H1 (cell line): ENCODE results near the gene LIG4. TPM values are rescaled to one million over a fixed set of nuclear protein-coding genes. Genes with fewer than 3 reads are reported as not detected.

Experiments
- CTCF ChIA-PET: fragments of 300-600 bp; sonication (Branson Sonifier 250); formaldehyde crosslinking; loops from one replicate; lab custom pipeline; 2021; ENCODE audit not compliant: partially characterized antibody; lab: Charles Lee
- POLR2A ChIA-PET: fragments of 300-600 bp; sonication (Branson Sonifier 250); formaldehyde crosslinking; loops from one replicate; lab custom pipeline; 2021; ENCODE audit warnings: inconsistent platforms; ENCODE audit not compliant: partially characterized antibody; lab: Charles Lee
- DNase-seq, 2 experiments: peaks; one replicate each; pipeline versions ENCODE4 v3.0.0 to v3.0.0-alpha.2; 2010 to 2022; ENCODE audit warnings: low spot score in 2 of 2, low read depth in 1 of 2, mixed read lengths in 1 of 2
- FAIRE-seq: peaks from 2 replicates; lab custom pipeline; 2011; peaks lifted over from hg19 to GRCh38; lab: Jason Lieb, UNC
- H2AFZ ChIP-seq: 2 replicates; pipeline ENCODE4 v1.8.1; 2012; ENCODE audit warnings: low read length, inconsistent platforms
- H2AK5ac ChIP-seq: 2 replicates; pipeline ENCODE4 v1.6.1; 2013; ENCODE audit warnings: low read depth, low read length
- H2BK120ac ChIP-seq: replicated peaks from 2 replicates; pipeline ENCODE3; 2013; ENCODE audit warnings: low read depth, low read length, inconsistent platforms
- H2BK12ac ChIP-seq: 2 replicates; pipeline ENCODE4 v1.6.1; 2013; ENCODE audit warnings: low read depth, low read length
- H2BK15ac ChIP-seq: 2 replicates; pipeline ENCODE4 v1.6.1; 2013; ENCODE audit warnings: low read length
- H2BK20ac ChIP-seq: 2 replicates; pipeline ENCODE4 v1.6.1; 2013; ENCODE audit warnings: low read length
- H2BK5ac ChIP-seq: 2 replicates; pipeline ENCODE4 v1.6.1; 2013; ENCODE audit warnings: low read depth, low read length
- H3K14ac ChIP-seq: 2 replicates; pipeline ENCODE4 v1.6.1; 2013; ENCODE audit warnings: inconsistent platforms; ENCODE audit not compliant: insufficient read length
- H3K18ac ChIP-seq: 2 replicates; pipeline ENCODE4 v1.6.1; 2013; ENCODE audit warnings: low read length; ENCODE audit errors: extremely low read depth
- H3K23ac ChIP-seq: 2 replicates; pipeline ENCODE4 v1.6.1; 2013; ENCODE audit warnings: inconsistent platforms; ENCODE audit not compliant: insufficient read length
- H3K23me2 ChIP-seq: 2 replicates; pipeline ENCODE4 v1.6.1; 2013; ENCODE audit warnings: low read depth, low read length
- H3K27ac ChIP-seq: 2 replicates; pipeline ENCODE4 v1.6.1; 2011; ENCODE audit warnings: low read depth, low read length, inconsistent platforms
- H3K27me3 ChIP-seq, 4 experiments: replicated peaks in 1 of 4; 1 replicate in 1 of 4; 2 replicates in 3 of 4; pipeline versions ENCODE4 v1.6.1 to v1.8.1; 2011 to 2013; ENCODE audit warnings: low read length in 3 of 4, mild to moderate bottlenecking in 3 of 4, inconsistent platforms in 2 of 4, mixed read lengths in 2 of 4, moderate library complexity in 1 of 4; ENCODE audit not compliant: control insufficient read depth in 3 of 4, insufficient read depth in 3 of 4; ENCODE audit errors: extremely low read depth in 1 of 4
- H3K36me3 ChIP-seq, 4 experiments: 2 replicates each; pipeline versions ENCODE4 v1.6.1 to v1.8.1; 2011 to 2013; ENCODE audit warnings: mild to moderate bottlenecking in 4 of 4, low read length in 3 of 4, moderate library complexity in 2 of 4, control low read depth in 1 of 4, inconsistent platforms in 1 of 4; ENCODE audit not compliant: insufficient read depth in 4 of 4, control insufficient read depth in 2 of 4
- H3K4ac ChIP-seq: replicated peaks from 2 replicates; pipeline ENCODE3; 2013; ENCODE audit warnings: low read length, low read depth, mixed read lengths, inconsistent platforms; ENCODE audit not compliant: insufficient read length
- H3K4me1 ChIP-seq, 4 experiments: replicated peaks in 1 of 4; 1 replicate in 1 of 4; 2 replicates in 3 of 4; pipeline versions ENCODE4 v1.6.1 to v1.8.1; 2011 to 2013; ENCODE audit warnings: low read length in 3 of 4, inconsistent platforms in 2 of 4, mixed read lengths in 1 of 4; ENCODE audit not compliant: insufficient read depth in 4 of 4, control insufficient read depth in 3 of 4
- H3K4me2 ChIP-seq, 2 experiments: 2 replicates each; pipeline versions ENCODE4 v1.6.1 to v1.8.1; 2011 to 2013; ENCODE audit warnings: low read depth in 2 of 2, low read length in 2 of 2, control low read depth in 1 of 2, inconsistent platforms in 1 of 2, mild to moderate bottlenecking in 1 of 2; ENCODE audit not compliant: insufficient read depth in 1 of 2
- H3K4me3 ChIP-seq, 4 experiments: fragments of 200-600, 300-600 bp in 1 of 4; sonication (generic), shearing (Covaris generic), sonication (Bioruptor Twin) in 1 of 4; 2 replicates each; pipeline versions ENCODE4 v1.5.1 to v1.8.1; 2011 to 2016; ENCODE audit warnings: low read length in 4 of 4, low read depth in 3 of 4, control low read depth in 2 of 4, inconsistent platforms in 2 of 4, mild to moderate bottlenecking in 2 of 4, mixed read lengths in 1 of 4, moderate library complexity in 1 of 4; ENCODE audit not compliant: insufficient read depth in 2 of 4; ENCODE audit errors: extremely low read depth in 1 of 4
- H3K56ac ChIP-seq: replicated peaks from 2 replicates; pipeline ENCODE3; 2013; ENCODE audit warnings: low read depth, mild to moderate bottlenecking, mixed read lengths, low read length, inconsistent platforms; ENCODE audit not compliant: insufficient read length
- H3K79me1 ChIP-seq: 2 replicates; pipeline ENCODE4 v1.6.1; 2013; ENCODE audit warnings: low read depth, low read length, control low read depth
- H3K79me2 ChIP-seq, 2 experiments: 2 replicates each; pipeline versions ENCODE4 v1.6.1 to v1.8.1; 2012 to 2013; ENCODE audit warnings: low read length in 2 of 2, mild to moderate bottlenecking in 2 of 2, inconsistent platforms in 1 of 2; ENCODE audit not compliant: insufficient read depth in 2 of 2, control insufficient read depth in 1 of 2
- H3K9ac ChIP-seq, 4 experiments: replicated peaks in 1 of 4; 1 replicate in 1 of 4; 2 replicates in 3 of 4; pipeline versions ENCODE4 v1.6.1 to v1.8.1; 2011 to 2013; ENCODE audit warnings: low read depth in 3 of 4, low read length in 3 of 4, control low read depth in 2 of 4, mild to moderate bottlenecking in 2 of 4, moderate library complexity in 2 of 4, inconsistent platforms in 1 of 4; ENCODE audit errors: extremely low read depth in 1 of 4
- H3K9me3 ChIP-seq, 2 experiments: 2 replicates each; pipeline versions ENCODE4 v1.6.1 to v1.8.1; 2012 to 2013; ENCODE audit warnings: mild to moderate bottlenecking in 2 of 2, moderate library complexity in 2 of 2, control low read depth in 1 of 2, inconsistent platforms in 1 of 2, low read depth in 1 of 2, low read length in 1 of 2, mixed read lengths in 1 of 2; ENCODE audit not compliant: insufficient read depth in 2 of 2
- H4K20me1 ChIP-seq, 2 experiments: replicated peaks in 1 of 2; 2 replicates each; pipeline versions ENCODE3 to v1.8.1; 2011 to 2013; ENCODE audit warnings: inconsistent platforms in 2 of 2, low read length in 2 of 2, mild to moderate bottlenecking in 1 of 2; ENCODE audit not compliant: insufficient read depth in 2 of 2, control insufficient read depth in 1 of 2
- H4K5ac ChIP-seq: 2 replicates; pipeline ENCODE4 v1.6.1; 2013; ENCODE audit warnings: low read length, low read depth, mixed read lengths, inconsistent platforms; ENCODE audit not compliant: insufficient read length
- H4K8ac ChIP-seq: 2 replicates; pipeline ENCODE4 v1.8.0; 2013; ENCODE audit warnings: mild to moderate bottlenecking, moderate library complexity, low read length, inconsistent platforms; ENCODE audit not compliant: insufficient read depth; ENCODE audit errors: extremely low read depth
- H4K91ac ChIP-seq: replicated peaks from 2 replicates; pipeline ENCODE3; 2013; ENCODE audit warnings: low read length, mixed read lengths, inconsistent platforms; ENCODE audit not compliant: insufficient read length
- BRCA1 ChIP-seq: IDR thresholded peaks from 2 replicates; pipeline ENCODE4 v1.6.1; 2012; ENCODE audit warnings: low read depth, low read length, improper control_type of control experiment
- CBX8 ChIP-seq: fragments of 300-800, 300-1000 bp; sonication (generic); IDR thresholded peaks from 2 replicates; pipeline ENCODE4 v1.7.1; 2016; ENCODE audit warnings: low read depth, low read length, borderline replicate concordance
- CTCF ChIP-seq, 3 experiments: IDR thresholded peaks; 1 replicate in 2 of 3; 2 replicates in 1 of 3; pipeline versions ENCODE4 v1.5.1 to v1.6.1; 2011; ENCODE audit warnings: low read length in 3 of 3, mild to moderate bottlenecking in 3 of 3, inconsistent platforms in 2 of 3, low read depth in 1 of 3, moderate library complexity in 1 of 3; ENCODE audit not compliant: insufficient read depth in 1 of 3; ENCODE audit errors: control extremely low read depth in 1 of 3
- FOSL1 ChIP-seq: IDR thresholded peaks from 2 replicates; pipeline ENCODE4 v1.6.1; 2011; ENCODE audit warnings: mild to moderate bottlenecking, low read depth, low read length, moderate library complexity; ENCODE audit not compliant: insufficient read depth
- KDM1A ChIP-seq: fragments of 200-600, 300-600 bp; sonication (generic); IDR thresholded peaks from 2 replicates; pipeline ENCODE4 v1.7.1; 2016; ENCODE audit warnings: mild to moderate bottlenecking, low read length, borderline replicate concordance
- SAP30 ChIP-seq: fragments of 300-600 bp; sonication (generic); IDR thresholded peaks from 2 replicates; pipeline ENCODE4 v1.7.1; 2012; ENCODE audit warnings: low read length, moderate library complexity, mild to moderate bottlenecking, inconsistent platforms; ENCODE audit not compliant: insufficient read depth, insufficient replicate concordance
- TEAD4 ChIP-seq: IDR thresholded peaks from 2 replicates; pipeline ENCODE4 v1.6.1; 2012; ENCODE audit warnings: low read depth, low read length, inconsistent platforms, mixed read lengths
- WGBS, 2 experiments: shearing (Covaris generic) in 1 of 2; methylation state at CpG; one replicate each; pipeline versions ENCODE4 v1.1.6 to v1.1.7; 2013 to 2015; ENCODE audit warnings: low lambda C conversion rate in 2 of 2, mixed read lengths in 2 of 2, inconsistent platforms in 1 of 2, low coverage in 1 of 2, missing lambda C conversion rate in 1 of 2; ENCODE audit not compliant: insufficient replicate concordance in 2 of 2, insufficient coverage in 1 of 2, insufficient read length in 1 of 2; ENCODE audit errors: extremely low coverage in 1 of 2, missing lambda C conversion rate in 1 of 2; 5-methylcytosine and 5-hydroxymethylcytosine counted together
- polyA plus RNA-seq, 7 experiments: library from polyadenylated mRNA; depleted of rRNA in 3 of 7; stranded (reverse) in 5 of 7; unstranded in 2 of 7; fragments of >200 nt in 5 of 7; fragments of 200-250 nt in 2 of 7; gene quantifications; 1 replicate in 5 of 7; 2 replicates in 1 of 7; 4 replicates in 1 of 7; pipeline versions ENCODE4 v1.2.1 to v1.2.3, GENCODE V29; 2011 to 2013; ENCODE audit warnings: missing spikeins in 2 of 7, mixed read lengths in 2 of 7
- total RNA-seq: library from RNA; stranded (reverse); fragmentation: NEBNext Ultra II Directional; extraction: Animal tissue kit (Norgen Biotek cat#: 25700); gene quantifications from 2 replicates; pipeline ENCODE4 v1.2.1, GENCODE V29; 2021

The LIG4 gene
- total and polyA plus RNA-seq, 2 of the 8 experiments (the other 6 are each of a cell fraction or from before 2014, with no cell fraction given), result 1.1 to 4.5 TPM

GRCh38 chr13:108200781-108201398 lies 14.4 kb downstream of the LIG4 start:
- CTCF ChIA-PET, result no interaction called here
- Histone ChIP-seq H2BK15ac (no peak overlapping the region), H2BK20ac (no peak overlapping the region), H2AFZ (no peak overlapping the region), H3K4me3 (no peak overlapping the region), H3K4me2 (no peak overlapping the region), H4K91ac (no peak overlapping the region), H4K5ac (no peak overlapping the region), H3K4me1 (no peaks in the 10 kb centered on the region), H3K36me3 (no peaks in the 10 kb centered on the region), H3K56ac (no peak overlapping the region), H3K4ac (no peak overlapping the region), H4K20me1 (no peaks in the 10 kb centered on the region), H3K27ac (no peak overlapping the region), H3K23ac (no peak overlapping the region), H3K23me2 (no peaks in the 10 kb centered on the region), H3K79me1 (no peaks in the 10 kb centered on the region), H3K27me3 (no peaks in the 10 kb centered on the region), H2BK5ac (no peak overlapping the region), H3K79me2 (no peaks in the 10 kb centered on the region), H3K18ac (no peak overlapping the region), H2BK12ac (no peak overlapping the region), H3K14ac (no peak overlapping the region), H2BK120ac (no peak overlapping the region), H2AK5ac (no peak overlapping the region), H3K9me3 (no peaks in the 10 kb centered on the region; a peak in 1 of 4 replicates), H3K9ac (no peak overlapping the region), H4K8ac (no peak overlapping the region)
- no peak for DNase-seq
- 88% methylated on average over 1 of the region's 1 CpG; no CpG with 5 or more reads in 1 of the 2 experiments for WGBS, 2 experiments
- no peak for FAIRE-seq
- POLR2A ChIA-PET, result no interaction called here
- no peak for TF ChIP-seq SAP30
- no peak for TF ChIP-seq FOSL1
- no peak for TF ChIP-seq BRCA1
- TF ChIP-seq TEAD4, result no peak
- TF ChIP-seq CTCF (IDR thresholded peaks at IDR 0.05; ENCODE audit: control extremely low read depth in 1 of 3, insufficient read depth in 1 of 3, low read depth in 1 of 3, low read length in 3 of 3), result no peak
- TF ChIP-seq KDM1A, result no peak
- no peak for TF ChIP-seq CBX8
